HK-2 (cell line): ENCODE data around the gene C19orf25.
"Not testable (repeated sequence)": the region's sequence is repeated elsewhere in the genome, so short reads cannot be mapped to it uniquely, and the experiment has no call there.

ENCODE experiments used
- DNase-seq: peaks from one replicate; pipeline ENCODE4 v3.0.0-alpha.2; 2018; ENCODE audit not compliant: unreplicated experiment

Gene C19orf25

DNA sequence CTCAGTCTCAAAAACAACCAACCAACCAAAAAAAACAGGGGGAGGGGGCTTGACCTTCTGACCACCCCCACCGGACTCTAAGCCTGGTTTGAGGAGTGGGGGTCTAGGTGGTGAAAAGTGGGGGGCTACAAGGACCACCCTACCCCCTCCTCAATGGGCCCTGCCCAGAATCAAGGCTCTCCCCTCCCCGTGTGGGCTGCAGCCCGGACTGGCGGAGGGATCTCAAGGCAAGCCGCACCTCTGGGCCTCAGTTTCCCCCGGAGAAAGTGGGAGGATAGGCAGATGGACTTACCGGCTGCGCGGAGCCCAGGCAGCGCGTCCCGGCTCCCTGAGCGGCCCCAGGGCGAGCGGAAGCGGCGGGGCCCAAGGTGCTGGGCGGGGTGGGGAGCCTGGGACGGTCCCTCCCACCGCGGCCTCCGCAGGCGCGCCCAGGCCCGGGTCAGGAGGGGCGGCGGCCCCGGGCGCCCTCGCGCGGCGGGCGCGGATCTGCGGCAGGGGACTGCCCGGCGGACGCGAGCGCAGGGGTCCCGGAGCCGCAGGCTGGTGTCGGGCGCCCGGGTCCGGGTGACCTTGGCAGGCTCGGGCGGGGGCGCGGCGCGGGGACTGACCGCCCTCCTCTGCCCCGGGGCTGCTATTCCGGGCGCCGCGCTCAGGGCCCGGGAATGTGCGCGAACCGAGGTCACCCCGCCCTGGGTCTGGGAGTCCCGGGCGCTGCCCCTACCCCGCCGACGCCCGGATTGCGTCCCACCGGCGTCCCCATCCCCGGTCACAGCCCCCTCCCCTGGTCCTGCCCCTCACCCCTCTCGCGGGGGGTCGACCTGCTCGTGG is 33.9 kb upstream of the C19orf25 start, which contains the start of gene ADAMTSL5:
Gene ADAMTSL5, minus strand, starts transcription at position 349 of the 828 bp plus-strand sequence. CDS start 2,076 bp downstream, outside the sequence.
- peak; percentile 75 for DNase-seq

GRCh38 chr19:1511318-1512317 is 32.6 kb upstream of the C19orf25 start:
- no peak for DNase-seq

DNA sequence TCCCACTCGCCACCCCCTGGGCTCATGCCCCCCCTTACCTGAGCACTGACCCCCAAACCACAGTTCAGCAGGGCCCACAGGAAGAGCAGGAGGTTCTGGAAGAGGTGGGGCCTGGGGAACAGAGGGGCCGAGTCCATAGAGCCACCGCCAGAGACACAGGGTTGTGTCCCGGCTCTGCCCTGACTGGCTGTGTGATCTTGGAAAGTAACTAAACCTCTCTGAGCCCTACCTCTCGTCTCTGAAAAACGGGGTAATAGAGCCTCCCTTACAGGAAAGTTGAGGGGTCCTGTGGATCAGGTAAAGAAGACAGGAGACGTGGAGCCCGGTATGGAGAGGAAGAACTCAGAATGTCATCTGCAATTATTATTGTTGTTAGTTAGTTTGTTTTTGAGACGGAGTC is 31.8 kb upstream of the C19orf25 start:
- DNase-seq = no peak

- DNase-seq = no peak
These were observed 31.4 kb upstream of the C19orf25 start for GRCh38 chr19:1510442-1510806.

DNA sequence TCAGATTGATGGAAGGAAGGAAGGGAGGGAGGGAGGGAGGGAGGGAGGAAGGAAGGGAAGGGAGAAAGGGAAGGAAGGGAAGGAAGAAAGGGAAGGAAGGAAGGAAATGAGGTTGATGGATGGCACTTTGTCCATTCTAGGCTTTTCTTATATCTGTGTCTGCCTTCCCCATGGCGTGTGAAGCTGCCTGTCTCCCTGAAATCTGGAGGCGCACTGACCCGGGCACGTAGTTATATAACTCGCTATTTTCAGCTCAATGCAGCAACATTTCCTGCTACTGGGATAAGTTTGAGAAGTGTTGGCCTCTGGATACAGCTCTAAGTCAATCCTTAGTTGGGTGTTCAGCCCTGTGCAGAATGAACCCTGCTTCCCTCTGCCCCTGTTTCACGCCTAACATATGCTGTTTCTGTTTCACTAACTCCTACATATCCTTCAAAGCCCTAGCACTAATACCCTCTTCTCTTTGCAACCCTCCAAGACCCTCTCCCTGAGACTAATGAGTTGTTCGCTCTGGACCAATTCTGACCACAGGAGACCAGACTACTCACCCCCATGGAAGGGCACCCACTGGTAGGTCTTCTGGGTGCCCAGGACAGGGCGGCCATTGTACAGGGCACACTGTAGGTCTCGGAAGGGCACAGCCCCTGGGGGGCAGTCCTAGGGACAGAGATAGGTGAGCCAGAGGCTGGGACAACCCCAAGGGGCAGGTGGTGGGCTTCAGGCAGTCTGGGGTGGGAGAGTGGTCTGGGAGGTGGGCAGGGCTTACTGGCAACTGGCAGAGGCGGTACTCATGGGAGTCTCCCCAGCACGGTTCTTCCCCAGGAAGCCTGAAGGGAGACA is 30.8 kb upstream of the C19orf25 start:
- no peak for DNase-seq

DNA sequence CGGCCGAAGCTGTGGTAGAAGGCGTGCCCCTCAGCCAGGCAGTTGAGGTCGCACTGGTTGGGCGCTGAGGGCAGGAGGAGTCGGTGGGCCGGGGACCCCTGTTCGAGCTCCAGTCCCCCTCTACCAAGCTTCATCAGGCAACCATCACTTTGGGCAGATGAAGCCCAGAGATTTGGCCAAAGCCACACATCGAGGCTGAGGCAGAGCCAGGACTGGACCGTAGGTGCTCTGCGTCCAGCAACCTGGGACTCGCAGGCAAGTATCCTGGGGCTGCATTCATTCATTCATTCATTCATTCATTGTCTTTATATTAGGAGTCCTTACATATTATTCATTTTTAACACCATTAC is 29.5 kb upstream of the C19orf25 start:
- DNase-seq = no peak

GRCh38 chr19:1507763-1508506 is 28.9 kb upstream of the C19orf25 start:
- DNase-seq = peak; percentile 95

DNA sequence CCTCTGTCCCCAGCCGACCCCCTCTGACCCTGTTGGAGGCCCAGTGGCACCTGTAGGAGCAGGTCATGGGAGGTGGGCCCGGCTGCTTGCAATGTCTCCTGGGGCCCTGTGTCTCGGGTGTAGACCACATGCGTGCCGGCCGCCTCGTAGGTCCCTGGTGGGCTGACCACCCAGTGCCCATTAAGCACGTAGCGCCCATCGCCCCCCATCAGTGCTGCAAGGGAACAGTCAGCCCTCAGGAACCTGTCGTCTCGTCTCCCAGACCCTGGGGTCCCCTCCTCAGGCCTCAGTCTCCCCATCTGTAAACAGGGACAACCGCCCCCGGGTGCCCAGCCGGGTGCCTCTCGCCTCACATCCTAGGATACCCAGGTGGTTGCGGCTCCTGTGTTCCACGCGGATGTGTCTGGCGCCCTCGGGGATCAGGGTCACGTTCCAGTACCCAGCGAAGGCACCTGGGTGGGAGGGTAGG is 28.2 kb upstream of the C19orf25 start:
- DNase-seq = no peak

DNA sequence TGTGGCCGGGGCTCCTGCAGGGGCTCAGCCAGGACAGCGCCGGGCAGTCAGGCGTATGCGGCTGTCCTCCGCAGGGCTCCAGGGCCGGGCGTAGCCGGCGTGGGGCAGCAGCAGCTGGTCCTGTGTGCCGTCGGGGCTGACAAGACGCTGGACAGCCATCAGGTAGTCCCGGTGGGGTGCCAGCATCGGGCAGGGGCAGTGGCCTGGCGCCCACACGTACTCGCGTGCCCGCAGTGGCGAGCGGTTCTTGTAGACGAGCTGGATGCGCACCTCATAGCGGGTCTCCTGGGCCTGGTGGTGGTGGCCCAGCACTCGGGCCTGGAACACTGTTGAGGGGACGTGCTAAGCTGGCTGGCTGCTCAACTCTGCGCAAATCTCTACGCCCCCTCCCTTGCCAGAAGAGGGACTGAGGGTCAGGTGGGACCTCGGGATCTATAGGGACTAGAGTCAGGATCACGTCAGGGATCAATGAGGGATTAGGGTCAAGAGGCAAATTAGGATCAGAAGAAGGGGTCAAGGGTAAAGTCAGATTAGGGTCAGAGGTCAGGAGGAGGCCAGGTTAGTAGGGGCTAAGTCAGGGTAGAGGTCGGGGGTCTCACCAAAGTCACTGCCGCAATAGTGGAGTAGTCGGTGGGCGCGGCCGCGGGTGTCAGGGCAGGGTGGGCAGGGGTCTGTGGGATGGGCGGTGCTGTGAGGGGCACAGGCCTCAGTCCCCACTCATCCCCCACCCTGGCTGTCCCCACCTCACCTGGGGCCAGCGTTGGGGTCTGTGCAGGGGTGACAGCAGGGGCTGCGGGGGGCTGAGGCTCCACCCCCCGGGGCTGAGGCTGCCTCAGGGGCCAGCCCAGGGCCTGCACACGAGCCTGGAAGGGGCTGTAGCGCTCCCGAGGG is 27.2 kb upstream of the C19orf25 start:
- no peak for DNase-seq

GRCh38 chr19:1505012-1505411 is 26.0 kb upstream of the C19orf25 start:
- no peak for DNase-seq

GRCh38 chr19:1503925-1504773 is 25.1 kb upstream of the C19orf25 start:
- DNase-seq = no peak

GRCh38 chr19:1503089-1503924 is 24.3 kb upstream of the C19orf25 start:
- DNase-seq = peak; percentile 57

- no peak for DNase-seq
These were observed 23.5 kb upstream of the C19orf25 start for GRCh38 chr19:1502433-1503088.

DNA sequence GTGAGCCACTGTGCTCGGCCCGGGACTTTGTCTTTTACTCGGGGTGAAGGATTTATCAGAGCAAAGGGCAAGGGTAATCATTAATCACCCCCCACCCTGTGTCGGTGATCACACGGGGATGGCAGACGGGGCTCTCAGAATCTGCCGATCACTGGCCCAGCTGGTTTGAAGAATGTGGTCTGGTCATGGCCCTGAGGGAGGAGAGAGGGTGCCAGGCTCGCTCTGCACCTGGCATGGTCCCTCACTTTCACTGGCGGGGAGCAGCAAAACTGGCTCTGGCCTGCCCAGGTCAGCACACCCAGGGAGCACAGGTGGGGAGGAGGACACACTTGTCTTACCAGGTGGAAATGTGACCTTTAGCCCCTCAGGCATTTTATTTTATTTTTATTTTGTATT is 22.2 kb upstream of the C19orf25 start:
- peak; percentile 49 for DNase-seq

DNA sequence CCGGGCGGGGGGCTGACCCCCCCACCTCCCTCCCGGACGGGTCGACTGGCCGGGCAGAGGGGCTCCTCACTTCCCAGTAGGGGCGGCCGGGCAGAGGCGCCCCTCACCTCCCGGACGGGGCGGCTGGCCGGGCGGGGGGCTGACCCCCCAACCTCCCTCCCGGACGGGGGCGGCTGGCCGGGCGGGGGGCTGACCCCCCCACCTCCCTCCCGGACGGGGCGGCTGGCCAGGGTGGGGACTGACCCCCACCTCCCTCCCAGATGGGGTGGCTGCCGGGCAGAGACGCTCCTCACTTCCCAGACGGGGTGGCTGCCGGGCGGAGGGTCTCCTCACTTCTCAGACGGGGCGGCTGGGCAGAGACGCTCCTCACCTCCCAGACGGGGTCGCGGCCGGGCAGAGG is 20.2 kb upstream of the C19orf25 start:
- not testable (repeated sequence) for DNase-seq

DNA sequence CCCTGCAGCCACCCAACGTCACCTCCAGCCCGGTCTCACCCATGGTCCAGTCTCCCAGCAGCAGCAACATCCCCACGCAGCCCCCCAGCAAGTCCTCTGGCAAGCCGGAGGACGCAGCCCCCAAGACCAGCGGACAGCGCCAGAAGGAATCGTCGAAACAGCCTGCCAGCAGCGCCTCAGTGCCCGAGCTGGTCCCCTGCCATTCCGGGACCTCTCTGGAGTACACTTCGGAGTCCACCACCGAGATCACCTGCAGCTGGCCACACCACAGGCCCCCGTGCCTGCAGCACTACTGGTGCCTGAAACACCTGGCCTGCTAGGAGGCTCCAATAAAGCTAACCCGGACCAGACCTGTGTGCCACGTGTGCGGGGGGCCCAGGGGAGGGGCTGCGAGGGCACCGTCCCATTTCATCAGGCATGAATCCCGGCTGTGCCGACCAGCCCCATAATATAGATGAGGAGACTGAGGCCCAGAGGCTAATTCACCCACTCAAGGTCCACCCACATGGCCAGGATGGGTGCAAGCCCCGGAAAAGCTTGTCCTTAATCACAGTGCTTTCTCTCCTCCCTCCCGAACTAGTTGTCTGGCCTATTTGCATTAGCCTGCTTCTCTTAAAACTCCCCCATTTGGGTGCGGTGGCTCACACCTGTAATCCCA is 18.7 kb upstream of the C19orf25 start:
- DNase-seq = no peak
